ENCODE data around the gene DCD. TPM values are rescaled to one million over a fixed set of nuclear protein-coding genes. Genes with fewer than 3 reads are reported as not detected.

Gene DCD
- total and polyA plus RNA-seq, 2 donors from 2014 or later, result not detected

- Histone ChIP-seq H3K9me3 (ENCODE audit: control insufficient read depth in 2 of 3, insufficient read depth in 1 of 3, low read length in 3 of 3) (no peaks in the 10 kb centered on the region), H3K27me3 (ENCODE audit: control insufficient read depth, insufficient read depth, low read length) (no peaks in the 10 kb centered on the region), H3K4me1 (ENCODE audit: control insufficient read depth in 2 of 3, insufficient read depth in 2 of 3, low read depth in 1 of 3, low read length in 3 of 3) (no peaks in the 10 kb centered on the region), H3K36me3 (ENCODE audit: control insufficient read depth in 2 of 3, insufficient read depth in 3 of 3, low read length in 3 of 3) (no peaks in the 10 kb centered on the region), H3K4me3 (ENCODE audit: low read length in 3 of 3) (no peak overlapping the region), H3K27ac (ENCODE audit: low read depth in 2 of 2, low read length in 2 of 2) (no peak overlapping the region), H3K9ac (ENCODE audit: low read length in 3 of 3) (no peak overlapping the region)
- DNase-seq (no peak), FAIRE-seq (no peak)
- no peak for TF ChIP-seq CTCF (IDR thresholded peaks at IDR 0.05; ENCODE audit: borderline replicate concordance, extremely low read depth, insufficient read depth)
- intact Hi-C loops (cut with DNase I), result no loop called here
These were observed 4.9 kb upstream of the DCD start for GRCh38 chr12:54653025-54653424.

- FAIRE-seq, result no peak
These were observed 2.7 kb upstream of the DCD start for GRCh38 chr12:54650889-54651288.

GRCh38 chr12:54650409-54650808 is 2.2 kb upstream of the DCD start:
- Histone ChIP-seq H3K9me3 (ENCODE audit: control insufficient read depth in 2 of 3, insufficient read depth in 1 of 3, low read length in 3 of 3) (no peaks in the 10 kb centered on the region), H3K4me3 (ENCODE audit: low read length in 3 of 3) (no peak overlapping the region), H3K4me1 (ENCODE audit: control insufficient read depth in 2 of 3, insufficient read depth in 2 of 3, low read depth in 1 of 3, low read length in 3 of 3) (no peaks in the 10 kb centered on the region), H3K27me3 (ENCODE audit: control insufficient read depth, insufficient read depth, low read length) (no peaks in the 10 kb centered on the region), H3K27ac (ENCODE audit: low read depth in 2 of 2, low read length in 2 of 2) (no peak overlapping the region), H3K9ac (ENCODE audit: low read length in 3 of 3) (no peak overlapping the region), H3K36me3 (ENCODE audit: control insufficient read depth in 2 of 3, insufficient read depth in 3 of 3, low read length in 3 of 3) (no peaks in the 10 kb centered on the region)
- intact Hi-C loops (cut with DNase I), result no loop called here
- FAIRE-seq (no peak), DNase-seq (no peak)
- no peak for TF ChIP-seq CTCF (IDR thresholded peaks at IDR 0.05; ENCODE audit: borderline replicate concordance, extremely low read depth, insufficient read depth)

More at GRCh38 chr12:54650889-54651288, 2.7 kb upstream of the DCD start:
- no peaks in the 10 kb centered on the region for H3K36me3 ChIP-seq (ENCODE audit: control insufficient read depth in 2 of 3, insufficient read depth in 3 of 3, low read length in 3 of 3)
- H3K9me3 ChIP-seq (ENCODE audit: control insufficient read depth in 2 of 3, insufficient read depth in 1 of 3, low read length in 3 of 3), result no peaks in the 10 kb centered on the region
- DNase-seq, result peak in 2 of 5 donors; percentile 28 to 55
- no peak overlapping the region for H3K27ac ChIP-seq (ENCODE audit: low read depth in 2 of 2, low read length in 2 of 2)
- intact Hi-C loops (cut with DNase I), result no loop called here
- H3K4me3 ChIP-seq (ENCODE audit: low read length in 3 of 3), result no peak overlapping the region
- no peak for TF ChIP-seq CTCF (IDR thresholded peaks at IDR 0.05; ENCODE audit: borderline replicate concordance, extremely low read depth, insufficient read depth)
- H3K4me1 ChIP-seq (ENCODE audit: control insufficient read depth in 2 of 3, insufficient read depth in 2 of 3, low read depth in 1 of 3, low read length in 3 of 3), result no peaks in the 10 kb centered on the region
- H3K9ac ChIP-seq (ENCODE audit: low read length in 3 of 3), result no peak overlapping the region
- no peaks in the 10 kb centered on the region for H3K27me3 ChIP-seq (ENCODE audit: control insufficient read depth, insufficient read depth, low read length)

GRCh38 chr12:54649825-54650224 is 1.7 kb upstream of the DCD start:
- H3K27me3 ChIP-seq (ENCODE audit: control insufficient read depth, insufficient read depth, low read length), result no peaks in the 10 kb centered on the region
- H3K36me3 ChIP-seq (ENCODE audit: control insufficient read depth in 2 of 3, insufficient read depth in 3 of 3, low read length in 3 of 3), result no peaks in the 10 kb centered on the region
- no peak overlapping the region for H3K4me3 ChIP-seq (ENCODE audit: low read length in 3 of 3)
- DNase-seq (no peak), FAIRE-seq (no peak)
- no peak overlapping the region for H3K27ac ChIP-seq (ENCODE audit: low read depth in 2 of 2, low read length in 2 of 2)
- no peak overlapping the region for H3K9ac ChIP-seq (ENCODE audit: low read length in 3 of 3)
- TF ChIP-seq CTCF (IDR thresholded peaks at IDR 0.05; ENCODE audit: borderline replicate concordance, extremely low read depth, insufficient read depth), result no peak
- H3K4me1 ChIP-seq (ENCODE audit: control insufficient read depth in 2 of 3, insufficient read depth in 2 of 3, low read depth in 1 of 3, low read length in 3 of 3), result no peaks in the 10 kb centered on the region
- intact Hi-C loops (cut with DNase I), result no loop called here
- no peaks in the 10 kb centered on the region for H3K9me3 ChIP-seq (ENCODE audit: control insufficient read depth in 2 of 3, insufficient read depth in 1 of 3, low read length in 3 of 3)
